Coronary artery (tissue), 2 donors: ENCODE data around the gene PXDN.
"Not testable (repeated sequence)": the region's sequence is repeated elsewhere in the genome, so short reads cannot be mapped to it uniquely, and the experiment has no call there.

Source experiments
- DNase-seq: peaks from one replicate; pipeline ENCODE4 v3.0.0-alpha.2; 2017; ENCODE audit warnings: low spot score
- H3K27ac ChIP-seq, 2 donors: fragments of 200-600 bp; sonication (generic); one replicate each; pipeline ENCODE4 v1.5.1; 2016 to 2019
- H3K4me3 ChIP-seq: fragments of 200-600 bp; sonication (generic); 2 replicates; pipeline ENCODE4 v1.5.1; 2016; ENCODE audit warnings: mild to moderate bottlenecking, moderate library complexity
- TF ChIP-seq, protein P1 (sequence below): fragments of 200-600 bp; sonication (generic); IDR thresholded peaks from one replicate; pipeline ENCODE4 v1.5.1; 2019; ENCODE audit warnings: antibody characterized with exemption

The PXDN gene

DNA sequence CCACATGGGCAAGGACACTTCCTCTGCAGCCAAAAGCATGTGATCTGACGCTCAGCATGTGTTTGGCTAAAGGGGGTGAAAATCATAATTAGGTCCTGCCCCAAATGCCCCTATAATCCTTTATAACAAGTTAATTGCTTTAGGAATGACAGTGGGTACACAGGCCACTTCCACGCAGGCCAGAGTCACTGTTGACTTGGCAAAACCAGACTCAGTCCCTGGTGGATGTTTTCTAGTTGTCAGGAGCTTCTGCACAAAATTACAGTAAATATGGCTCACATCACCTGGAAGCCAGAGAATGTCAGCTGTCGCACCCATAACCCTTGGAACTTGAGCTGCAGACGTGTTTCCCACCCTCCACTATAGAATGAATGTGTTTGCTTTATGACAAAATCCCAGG, 13.3 kb upstream of the PXDN start:
- TF ChIP-seq, protein P1, sequence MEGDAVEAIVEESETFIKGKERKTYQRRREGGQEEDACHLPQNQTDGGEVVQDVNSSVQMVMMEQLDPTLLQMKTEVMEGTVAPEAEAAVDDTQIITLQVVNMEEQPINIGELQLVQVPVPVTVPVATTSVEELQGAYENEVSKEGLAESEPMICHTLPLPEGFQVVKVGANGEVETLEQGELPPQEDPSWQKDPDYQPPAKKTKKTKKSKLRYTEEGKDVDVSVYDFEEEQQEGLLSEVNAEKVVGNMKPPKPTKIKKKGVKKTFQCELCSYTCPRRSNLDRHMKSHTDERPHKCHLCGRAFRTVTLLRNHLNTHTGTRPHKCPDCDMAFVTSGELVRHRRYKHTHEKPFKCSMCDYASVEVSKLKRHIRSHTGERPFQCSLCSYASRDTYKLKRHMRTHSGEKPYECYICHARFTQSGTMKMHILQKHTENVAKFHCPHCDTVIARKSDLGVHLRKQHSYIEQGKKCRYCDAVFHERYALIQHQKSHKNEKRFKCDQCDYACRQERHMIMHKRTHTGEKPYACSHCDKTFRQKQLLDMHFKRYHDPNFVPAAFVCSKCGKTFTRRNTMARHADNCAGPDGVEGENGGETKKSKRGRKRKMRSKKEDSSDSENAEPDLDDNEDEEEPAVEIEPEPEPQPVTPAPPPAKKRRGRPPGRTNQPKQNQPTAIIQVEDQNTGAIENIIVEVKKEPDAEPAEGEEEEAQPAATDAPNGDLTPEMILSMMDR: no peak
- H3K4me3 ChIP-seq: no peak overlapping the region
- no peak overlapping the region for H3K27ac ChIP-seq
- no peak for DNase-seq

DNA sequence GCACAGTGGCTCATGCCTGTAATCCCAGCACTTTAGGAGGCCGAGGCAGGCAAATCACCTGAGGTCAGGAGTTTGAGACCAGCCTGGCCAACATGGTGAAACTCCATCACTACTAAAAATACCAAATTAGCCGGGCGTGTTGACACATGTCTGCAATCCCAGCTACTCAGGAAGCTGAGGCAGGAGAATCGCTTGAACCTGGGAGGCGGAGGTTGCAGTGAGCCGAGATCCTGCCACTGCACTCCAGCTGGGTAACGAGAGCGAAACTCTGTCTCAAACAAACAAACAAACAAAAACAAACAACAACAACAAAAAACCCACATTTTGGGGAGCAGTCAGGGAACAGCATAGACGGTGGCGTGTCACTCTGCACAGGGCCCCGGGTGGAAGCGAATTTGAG, 12.8 kb upstream of the PXDN start:
- not testable (repeated sequence) for H3K4me3 ChIP-seq, DNase-seq, H3K27ac ChIP-seq

DNA sequence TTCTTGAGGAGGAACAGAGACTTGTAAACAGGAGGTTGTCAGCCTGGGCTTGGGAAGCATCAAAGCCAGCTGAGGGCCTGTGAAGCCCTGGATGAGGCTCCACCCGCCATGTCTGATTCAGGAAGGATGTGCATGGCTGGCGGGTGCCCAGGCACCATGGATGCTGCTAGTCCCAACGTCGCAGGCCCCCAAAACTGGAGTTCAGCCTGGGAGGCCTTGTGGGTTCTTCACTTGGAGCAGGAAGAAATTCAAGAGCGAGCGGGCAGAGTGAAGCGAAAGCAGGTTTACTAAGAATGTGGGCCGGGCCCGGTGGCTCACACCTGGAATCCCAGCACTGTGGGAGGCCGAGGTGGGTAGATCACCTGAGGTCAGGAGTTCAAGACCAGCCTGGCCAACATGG, 12.1 kb upstream of the PXDN start:
- TF ChIP-seq, protein P1: no peak
- no peak overlapping the region for H3K4me3 ChIP-seq
- DNase-seq: peak; percentile 57
- H3K27ac ChIP-seq: no peak overlapping the region

DNA sequence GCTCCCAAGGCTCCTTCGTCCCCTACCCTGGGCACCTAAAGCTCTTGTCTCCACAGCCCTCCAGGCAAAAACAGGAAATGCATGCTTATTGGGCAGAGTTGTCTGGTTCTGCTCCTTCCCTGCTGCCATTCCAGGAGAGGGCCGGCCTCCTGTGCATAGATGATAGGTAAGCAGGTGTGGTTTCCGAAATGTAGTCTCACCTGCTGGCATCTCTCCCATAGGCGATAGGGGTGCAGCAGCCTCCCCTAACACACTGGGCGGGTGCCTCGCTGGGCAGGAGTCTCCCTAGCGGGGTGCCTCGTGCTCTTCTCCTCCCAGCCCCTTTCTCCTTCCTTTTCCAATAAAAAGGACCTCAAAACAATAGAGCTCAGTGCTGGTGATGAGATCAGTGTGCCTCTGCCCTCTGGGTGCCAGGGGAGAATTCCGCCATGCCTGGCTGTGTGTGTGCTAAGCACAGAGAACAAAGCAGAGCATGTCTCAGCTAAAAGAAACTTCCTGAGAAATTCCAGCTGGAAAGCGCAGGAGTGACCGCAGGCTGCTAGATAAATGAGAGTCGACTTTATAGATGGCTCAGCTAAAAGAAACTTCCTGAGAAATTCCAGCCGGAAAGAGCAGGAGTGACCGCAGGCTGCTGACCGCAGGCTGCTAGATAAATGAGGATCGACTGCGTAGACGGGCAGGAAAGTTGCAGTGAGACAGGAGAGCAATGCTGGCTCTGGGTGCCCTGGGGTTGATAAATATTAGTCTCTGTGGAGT, 11.3 kb upstream of the PXDN start:
- peak; percentile 57 for DNase-seq
- TF ChIP-seq, protein P1: no peak
- Histone ChIP-seq H3K4me3 (no peak overlapping the region), H3K27ac (no peak overlapping the region)

DNA sequence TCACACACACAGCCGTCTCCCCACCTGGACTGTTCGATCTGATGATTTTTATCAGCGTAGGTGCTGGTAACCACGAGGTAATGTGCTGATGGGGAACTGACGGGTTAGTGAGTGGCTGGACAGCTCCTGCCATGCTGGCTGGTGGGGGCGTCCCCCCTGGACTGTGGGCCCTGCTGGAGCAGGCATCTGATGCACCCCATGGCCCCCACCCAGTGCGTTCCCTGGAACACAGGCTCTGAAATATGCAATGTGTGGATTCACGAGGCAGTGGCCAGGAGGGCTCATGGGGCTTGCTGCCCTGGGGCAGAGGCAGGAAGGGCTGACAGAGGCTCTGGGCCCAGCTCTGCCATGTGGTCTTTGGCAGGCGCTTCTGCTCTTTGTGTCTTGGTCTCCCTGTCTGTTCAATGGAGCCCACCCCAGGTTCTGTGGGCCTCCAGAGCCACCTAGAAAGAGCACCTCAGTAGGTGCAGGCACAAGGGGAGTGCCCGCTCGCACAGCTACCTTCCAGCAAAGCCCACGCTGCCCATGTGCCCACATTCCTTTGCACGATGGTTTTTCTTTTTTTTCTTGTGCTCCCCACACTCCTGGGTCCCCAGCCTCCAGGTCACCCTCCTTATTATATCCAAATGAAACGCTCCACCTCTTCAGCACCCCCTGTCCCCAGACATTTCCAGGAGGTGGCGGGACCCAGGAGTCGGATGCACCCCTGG, 10.3 kb upstream of the PXDN start:
- TF ChIP-seq, protein P1: no peak
- no peak overlapping the region for H3K27ac ChIP-seq
- no peak overlapping the region for H3K4me3 ChIP-seq
- DNase-seq: peak; percentile 62

DNA sequence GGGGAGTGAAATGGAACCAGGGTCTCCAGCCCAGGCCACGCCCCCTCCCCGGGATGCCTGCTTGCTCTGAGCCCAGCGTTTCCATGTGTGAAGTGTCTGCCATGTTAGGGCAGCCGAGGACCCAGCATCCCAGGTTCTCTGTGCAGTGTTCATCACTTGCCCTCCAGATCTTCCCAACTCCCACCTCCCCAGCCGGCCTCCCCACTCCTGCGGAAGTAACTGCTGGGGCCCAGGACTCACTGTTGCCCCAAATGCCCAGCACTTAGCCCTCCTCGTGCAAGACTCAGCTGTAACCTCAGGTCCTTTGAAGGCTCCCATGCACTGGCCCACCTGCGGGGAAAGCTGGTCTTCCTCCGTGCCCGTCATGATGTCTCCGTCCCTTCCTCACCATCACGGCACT, 9.7 kb upstream of the PXDN start:
- peak; percentile 60 for DNase-seq
- no peak overlapping the region for H3K27ac ChIP-seq
- TF ChIP-seq, protein P1: no peak

DNA sequence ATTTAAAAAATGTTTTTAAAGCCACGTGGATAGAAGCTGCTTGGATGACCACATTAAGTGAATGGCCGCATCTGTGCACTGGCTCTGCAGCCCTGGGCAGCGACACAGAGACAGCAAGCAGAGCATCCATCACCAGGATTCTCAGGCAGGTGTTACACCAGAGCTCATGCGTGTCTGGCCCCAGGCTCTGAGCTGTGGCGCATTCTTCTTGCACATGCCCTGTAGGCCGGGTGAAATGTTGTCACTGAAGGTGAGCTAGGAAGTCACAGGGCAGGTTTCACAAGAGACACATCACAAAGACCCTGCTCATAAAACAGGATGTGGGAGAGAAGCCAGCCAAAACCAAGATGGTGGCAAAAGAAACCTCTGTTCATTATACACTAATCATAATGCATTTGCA, 8.4 kb upstream of the PXDN start:
- Histone ChIP-seq H3K4me3 (no peak overlapping the region), H3K27ac (no peak overlapping the region)
- DNase-seq: peak; percentile 70
- TF ChIP-seq, protein P1: no peak

More for the DNA sequence above, 9.7 kb upstream of the PXDN start:
- H3K4me3 ChIP-seq: no peak overlapping the region
